22Rv1 (cell line): Measurements from ENCODE around the gene TFDP1.

ENCODE experiments used
- CTCF ChIP-seq: fragments of 450-650 bp; IDR thresholded peaks from 2 replicates; pipeline ENCODE4 v1.5.1; 2017; ENCODE audit warnings: mild to moderate bottlenecking
- ZFX ChIP-seq: fragments of 450-650 bp; IDR thresholded peaks from 2 replicates; pipeline ENCODE4 v1.6.1; 2017; ENCODE audit warnings: antibody characterized with exemption, borderline replicate concordance

GRCh38 chr13:113577881-113578435 lies 6.6 kb upstream of the TFDP1 start:
- TF ChIP-seq CTCF (no peak), ZFX (no peak)
